SK-N-SH (cell line): ENCODE data around the gene KANTR. TPM values are rescaled to one million over a fixed set of nuclear protein-coding genes. Genes with fewer than 3 reads are reported as not detected.

Experiments used
- CTCF ChIA-PET: fragments of 300-600, 350-600 bp; formaldehyde crosslinking; extraction: SDS; loops from one replicate; lab custom pipeline; 2021; lab: Yijun Ruan, JAX
- POLR2A ChIA-PET: fragments of 350-600 bp; sonication (Branson Sonifier 250); formaldehyde crosslinking; extraction: SDS; loops from one replicate; lab custom pipeline; 2020; ENCODE audit warnings: antibody characterized with exemption, inconsistent platforms; lab: Yijun Ruan, JAX
- DNase-seq: peaks from one replicate; pipeline ENCODE4 v3.0.0; 2012
- H2AFZ ChIP-seq: fragments of 200-600 bp; sonication (generic); 2 replicates; pipeline ENCODE4 v1.8.1; 2016; ENCODE audit warnings: antibody characterized with exemption, mild to moderate bottlenecking, low read depth
- H3F3A ChIP-seq: fragments of 200-600 bp; sonication (generic); replicated peaks from 2 replicates; pipeline ENCODE3; 2016; ENCODE audit warnings: antibody characterized with exemption, mild to moderate bottlenecking; ENCODE audit not compliant: insufficient read depth
- H3K27ac ChIP-seq, 2 experiments: fragments of 200-500 bp in 1 of 2; fragments of 200-600 bp in 1 of 2; sonication (Bioruptor generic) in 1 of 2; sonication (generic), shearing (Covaris generic) in 1 of 2; 2 replicates each; pipeline versions ENCODE4 v1.5.1 to v1.6.1; 2014 to 2016; ENCODE audit warnings: low read depth in 2 of 2, inconsistent platforms in 1 of 2, low read length in 1 of 2, mild to moderate bottlenecking in 1 of 2, mixed read lengths in 1 of 2
- H3K27me3 ChIP-seq: fragments of 200-600 bp; sonication (generic), shearing (Covaris generic); 2 replicates; pipeline ENCODE4 v1.6.1; 2016; ENCODE audit warnings: mixed run types; ENCODE audit not compliant: insufficient read depth
- H3K36me3 ChIP-seq, 2 experiments: fragments of 200-500 bp in 1 of 2; fragments of 200-600 bp in 1 of 2; sonication (Bioruptor generic) in 1 of 2; sonication (generic) in 1 of 2; replicated peaks in 1 of 2; 2 replicates each; pipeline versions ENCODE3 to v1.5.1; 2014 to 2016; ENCODE audit warnings: low read length in 1 of 2, mild to moderate bottlenecking in 1 of 2; ENCODE audit not compliant: insufficient read depth in 2 of 2, control insufficient read depth in 1 of 2
- H3K4me1 ChIP-seq, 2 experiments: fragments of 200-500 bp in 1 of 2; fragments of 200-600 bp in 1 of 2; sonication (Bioruptor generic) in 1 of 2; sonication (generic), shearing (Covaris generic) in 1 of 2; 2 replicates each; pipeline versions ENCODE4 v1.5.1 to v1.6.1; 2014 to 2016; ENCODE audit warnings: low read depth in 1 of 2, low read length in 1 of 2, mixed run types in 1 of 2; ENCODE audit not compliant: insufficient read depth in 2 of 2, control insufficient read depth in 1 of 2
- H3K4me2 ChIP-seq: fragments of 200-600 bp; sonication (generic), shearing (Covaris generic); 2 replicates; pipeline ENCODE4 v1.6.1; 2017; ENCODE audit warnings: mixed run types
- H3K4me3 ChIP-seq, 2 experiments: fragments of 200-500 bp in 1 of 2; fragments of 200-600 bp in 1 of 2; sonication (Bioruptor generic) in 1 of 2; sonication (generic), shearing (Covaris generic) in 1 of 2; 2 replicates each; pipeline versions ENCODE4 v1.5.1 to v1.8.1; 2014 to 2016; ENCODE audit warnings: low read depth in 2 of 2, inconsistent platforms in 1 of 2, low read length in 1 of 2, mild to moderate bottlenecking in 1 of 2, mixed read lengths in 1 of 2, moderate library complexity in 1 of 2
- H3K79me2 ChIP-seq: fragments of 200-600 bp; sonication (generic); 2 replicates; pipeline ENCODE4 v1.8.1; 2017; ENCODE audit warnings: mild to moderate bottlenecking; ENCODE audit not compliant: insufficient read depth
- H3K9ac ChIP-seq: fragments of 200-600 bp; sonication (generic); 2 replicates; pipeline ENCODE4 v1.6.1; 2017; ENCODE audit warnings: mixed run types
- H3K9me2 ChIP-seq: fragments of 200-600 bp; sonication (generic); 2 replicates; pipeline ENCODE4 v1.6.1; 2017; ENCODE audit warnings: mixed run types
- H3K9me3 ChIP-seq: fragments of 200-600 bp; sonication (generic); 2 replicates; pipeline ENCODE4 v1.6.1; 2017; ENCODE audit warnings: mixed run types, mild to moderate bottlenecking, moderate library complexity
- H4K20me1 ChIP-seq: fragments of 200-600 bp; sonication (generic); 2 replicates; pipeline ENCODE4 v1.6.1; 2017; ENCODE audit warnings: mild to moderate bottlenecking, mixed run types; ENCODE audit not compliant: insufficient read depth
- CHD2 ChIP-seq: fragments of 150-350 bp; IDR thresholded peaks from 2 replicates; pipeline ENCODE4 v1.6.1; 2018; ENCODE audit warnings: low read length; ENCODE audit not compliant: partially characterized antibody
- ELF1 ChIP-seq: IDR thresholded peaks from 2 replicates; pipeline ENCODE4 v1.4.0; 2012
- EP300 ChIP-seq, 2 experiments: IDR thresholded peaks; 2 replicates each; pipeline versions ENCODE4 v1.4.0 to v1.6.1; 2012; ENCODE audit warnings: borderline replicate concordance in 1 of 2, low read depth in 1 of 2, low read length in 1 of 2
- GATA2 ChIP-seq: sonication (generic); formaldehyde crosslinking; IDR thresholded peaks from 2 replicates; pipeline ENCODE4 v1.5.0; 2020; ENCODE audit warnings: mild to moderate bottlenecking, missing genetic modification reagents
- MXI1 ChIP-seq: IDR thresholded peaks from 2 replicates; pipeline ENCODE4 v1.6.1; 2012; ENCODE audit warnings: mild to moderate bottlenecking, low read depth, low read length, improper control_type of control experiment
- NRF1 ChIP-seq: IDR thresholded peaks from 2 replicates; pipeline ENCODE4 v1.6.1; 2012; ENCODE audit warnings: low read depth, mild to moderate bottlenecking, low read length
- POLR2AphosphoS5 ChIP-seq: IDR thresholded peaks from 2 replicates; pipeline ENCODE4 v1.6.1; 2012; ENCODE audit warnings: low read depth, low read length
- RAD21 ChIP-seq: IDR thresholded peaks from 2 replicates; pipeline ENCODE4 v1.6.1; 2012; ENCODE audit warnings: mild to moderate bottlenecking, low read length
- RCOR1 ChIP-seq: fragments of 150-350 bp; IDR thresholded peaks from 2 replicates; pipeline ENCODE4 v1.6.1; 2017; ENCODE audit warnings: antibody characterized with exemption, low read length
- RFX5 ChIP-seq: IDR thresholded peaks from 2 replicates; pipeline ENCODE4 v1.6.1; 2012; ENCODE audit warnings: mild to moderate bottlenecking, improper control_type of control experiment, low read length
- SIN3A ChIP-seq: IDR thresholded peaks from 2 replicates; pipeline ENCODE4 v1.6.1; 2012; ENCODE audit warnings: low read depth, mild to moderate bottlenecking, low read length, moderate library complexity, borderline replicate concordance
- SMC3 ChIP-seq: IDR thresholded peaks from 2 replicates; pipeline ENCODE4 v1.6.1; 2012; ENCODE audit warnings: low read depth, low read length, improper control_type of control experiment
- TAF1 ChIP-seq: IDR thresholded peaks from 2 replicates; pipeline ENCODE4 v1.6.1; 2012; ENCODE audit warnings: low read depth, mild to moderate bottlenecking, low read length, moderate library complexity, borderline replicate concordance
- TCF12 ChIP-seq: IDR thresholded peaks from 2 replicates; pipeline ENCODE4 v1.4.0; 2012
- YY1 ChIP-seq: IDR thresholded peaks from 2 replicates; pipeline ENCODE4 v1.4.0; 2012; ENCODE audit warnings: low read depth, mild to moderate bottlenecking
- WGBS: methylation state at CpG from one replicate; pipeline ENCODE4 v1.1.6; 2017; ENCODE audit warnings: low lambda C conversion rate; 5-methylcytosine and 5-hydroxymethylcytosine counted together
- polyA plus RNA-seq, 3 experiments: library from polyadenylated mRNA; depleted of rRNA; stranded (reverse); fragments of >200 nt; gene quantifications; 2 replicates each; pipeline ENCODE4 v1.2.3, GENCODE V29; 2012
- TF ChIP-seq, protein P1 (sequence below): IDR thresholded peaks from 2 replicates; pipeline ENCODE4 v1.6.1; 2012; ENCODE audit warnings: mild to moderate bottlenecking, low read depth, low read length, moderate library complexity
- TF ChIP-seq, protein P2 (sequence below): IDR thresholded peaks from 2 replicates; pipeline ENCODE4 v1.4.0; 2012; ENCODE audit warnings: low read depth, borderline replicate concordance
- TF ChIP-seq, protein P3 (sequence below): IDR thresholded peaks from 2 replicates; pipeline ENCODE4 v1.4.0; 2012; ENCODE audit warnings: low read depth, borderline replicate concordance
- TF ChIP-seq, protein P4 (sequence below): fragments of 150-350 bp; IDR thresholded peaks from 2 replicates; pipeline ENCODE4 v1.6.1; 2016; ENCODE audit warnings: mild to moderate bottlenecking, low read depth, low read length
- TF ChIP-seq, protein P5 (sequence below): fragments of 200-600 bp; sonication (generic); IDR thresholded peaks from 2 replicates; pipeline ENCODE4 v1.6.1; 2017; ENCODE audit warnings: antibody characterized with exemption, mild to moderate bottlenecking, moderate library complexity

The KANTR gene
- polyA plus RNA-seq, 1 of the 3 experiments (the other 2 are of a cell fraction) = 2.1 TPM

DNA sequence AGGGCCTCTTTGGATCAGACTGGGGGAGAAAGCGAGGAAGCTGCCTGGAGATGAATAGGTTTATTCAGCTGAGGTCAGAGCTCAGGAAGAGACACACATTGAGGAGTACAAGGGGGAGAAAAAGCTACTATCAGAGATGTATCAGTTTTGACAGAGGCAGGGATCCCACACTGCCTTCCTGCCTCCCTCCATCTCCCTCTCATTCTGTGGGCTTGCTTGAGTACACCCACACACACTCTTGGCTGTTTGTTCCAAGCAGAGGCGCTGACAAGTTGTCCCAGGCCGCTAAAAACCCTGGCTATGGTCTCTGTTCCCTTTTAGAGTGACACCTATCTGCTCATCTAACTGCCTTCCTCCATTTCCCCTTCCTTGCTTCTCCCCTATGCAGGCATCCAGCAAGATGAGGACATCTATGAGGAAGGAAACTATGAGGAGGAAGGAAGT is 6.5 kb upstream of the KANTR start:
- CTCF ChIA-PET = interaction anchor here (6.0 kb wide), 1 partner anchor 15 kb away, joined by 41 read pairs; no protein-coding TSS in a partner anchor
- no peak overlapping the region; a peak in 1 of 4 replicates for H3K27ac ChIP-seq
- peaks cover 4 to 10% of the 10 kb centered on the region in 2 experiments for H3K36me3 ChIP-seq
- H3K4me1 ChIP-seq = peaks cover 0 to 13% of the 10 kb centered on the region in 2 experiments; a peak in 1 of 4 replicates
- TF ChIP-seq TAF1 = no peak
- TF ChIP-seq, protein P1, sequence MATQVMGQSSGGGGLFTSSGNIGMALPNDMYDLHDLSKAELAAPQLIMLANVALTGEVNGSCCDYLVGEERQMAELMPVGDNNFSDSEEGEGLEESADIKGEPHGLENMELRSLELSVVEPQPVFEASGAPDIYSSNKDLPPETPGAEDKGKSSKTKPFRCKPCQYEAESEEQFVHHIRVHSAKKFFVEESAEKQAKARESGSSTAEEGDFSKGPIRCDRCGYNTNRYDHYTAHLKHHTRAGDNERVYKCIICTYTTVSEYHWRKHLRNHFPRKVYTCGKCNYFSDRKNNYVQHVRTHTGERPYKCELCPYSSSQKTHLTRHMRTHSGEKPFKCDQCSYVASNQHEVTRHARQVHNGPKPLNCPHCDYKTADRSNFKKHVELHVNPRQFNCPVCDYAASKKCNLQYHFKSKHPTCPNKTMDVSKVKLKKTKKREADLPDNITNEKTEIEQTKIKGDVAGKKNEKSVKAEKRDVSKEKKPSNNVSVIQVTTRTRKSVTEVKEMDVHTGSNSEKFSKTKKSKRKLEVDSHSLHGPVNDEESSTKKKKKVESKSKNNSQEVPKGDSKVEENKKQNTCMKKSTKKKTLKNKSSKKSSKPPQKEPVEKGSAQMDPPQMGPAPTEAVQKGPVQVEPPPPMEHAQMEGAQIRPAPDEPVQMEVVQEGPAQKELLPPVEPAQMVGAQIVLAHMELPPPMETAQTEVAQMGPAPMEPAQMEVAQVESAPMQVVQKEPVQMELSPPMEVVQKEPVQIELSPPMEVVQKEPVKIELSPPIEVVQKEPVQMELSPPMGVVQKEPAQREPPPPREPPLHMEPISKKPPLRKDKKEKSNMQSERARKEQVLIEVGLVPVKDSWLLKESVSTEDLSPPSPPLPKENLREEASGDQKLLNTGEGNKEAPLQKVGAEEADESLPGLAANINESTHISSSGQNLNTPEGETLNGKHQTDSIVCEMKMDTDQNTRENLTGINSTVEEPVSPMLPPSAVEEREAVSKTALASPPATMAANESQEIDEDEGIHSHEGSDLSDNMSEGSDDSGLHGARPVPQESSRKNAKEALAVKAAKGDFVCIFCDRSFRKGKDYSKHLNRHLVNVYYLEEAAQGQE = no peak
- TF ChIP-seq, protein P2, sequence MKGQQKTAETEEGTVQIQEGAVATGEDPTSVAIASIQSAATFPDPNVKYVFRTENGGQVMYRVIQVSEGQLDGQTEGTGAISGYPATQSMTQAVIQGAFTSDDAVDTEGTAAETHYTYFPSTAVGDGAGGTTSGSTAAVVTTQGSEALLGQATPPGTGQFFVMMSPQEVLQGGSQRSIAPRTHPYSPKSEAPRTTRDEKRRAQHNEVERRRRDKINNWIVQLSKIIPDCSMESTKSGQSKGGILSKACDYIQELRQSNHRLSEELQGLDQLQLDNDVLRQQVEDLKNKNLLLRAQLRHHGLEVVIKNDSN = no peak
- no peak for TF ChIP-seq NRF1
- TF ChIP-seq, protein P3, sequence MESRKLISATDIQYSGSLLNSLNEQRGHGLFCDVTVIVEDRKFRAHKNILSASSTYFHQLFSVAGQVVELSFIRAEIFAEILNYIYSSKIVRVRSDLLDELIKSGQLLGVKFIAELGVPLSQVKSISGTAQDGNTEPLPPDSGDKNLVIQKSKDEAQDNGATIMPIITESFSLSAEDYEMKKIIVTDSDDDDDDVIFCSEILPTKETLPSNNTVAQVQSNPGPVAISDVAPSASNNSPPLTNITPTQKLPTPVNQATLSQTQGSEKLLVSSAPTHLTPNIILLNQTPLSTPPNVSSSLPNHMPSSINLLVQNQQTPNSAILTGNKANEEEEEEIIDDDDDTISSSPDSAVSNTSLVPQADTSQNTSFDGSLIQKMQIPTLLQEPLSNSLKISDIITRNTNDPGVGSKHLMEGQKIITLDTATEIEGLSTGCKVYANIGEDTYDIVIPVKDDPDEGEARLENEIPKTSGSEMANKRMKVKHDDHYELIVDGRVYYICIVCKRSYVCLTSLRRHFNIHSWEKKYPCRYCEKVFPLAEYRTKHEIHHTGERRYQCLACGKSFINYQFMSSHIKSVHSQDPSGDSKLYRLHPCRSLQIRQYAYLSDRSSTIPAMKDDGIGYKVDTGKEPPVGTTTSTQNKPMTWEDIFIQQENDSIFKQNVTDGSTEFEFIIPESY = no peak
- TF ChIP-seq SIN3A = no peak
- no peak for TF ChIP-seq TCF12
- TF ChIP-seq MXI1 = no peak
- TF ChIP-seq GATA2 = no peak
- TF ChIP-seq, protein P4, sequence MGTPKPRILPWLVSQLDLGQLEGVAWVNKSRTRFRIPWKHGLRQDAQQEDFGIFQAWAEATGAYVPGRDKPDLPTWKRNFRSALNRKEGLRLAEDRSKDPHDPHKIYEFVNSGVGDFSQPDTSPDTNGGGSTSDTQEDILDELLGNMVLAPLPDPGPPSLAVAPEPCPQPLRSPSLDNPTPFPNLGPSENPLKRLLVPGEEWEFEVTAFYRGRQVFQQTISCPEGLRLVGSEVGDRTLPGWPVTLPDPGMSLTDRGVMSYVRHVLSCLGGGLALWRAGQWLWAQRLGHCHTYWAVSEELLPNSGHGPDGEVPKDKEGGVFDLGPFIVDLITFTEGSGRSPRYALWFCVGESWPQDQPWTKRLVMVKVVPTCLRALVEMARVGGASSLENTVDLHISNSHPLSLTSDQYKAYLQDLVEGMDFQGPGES = no peak
- TF ChIP-seq CHD2 = no peak
- no peak for TF ChIP-seq EP300 (IDR thresholded peaks at IDR 0.05; ENCODE audit: borderline replicate concordance in 1 of 2, low read depth in 1 of 2, low read length in 1 of 2)
- TF ChIP-seq RCOR1 = no peak
- TF ChIP-seq, protein P5, sequence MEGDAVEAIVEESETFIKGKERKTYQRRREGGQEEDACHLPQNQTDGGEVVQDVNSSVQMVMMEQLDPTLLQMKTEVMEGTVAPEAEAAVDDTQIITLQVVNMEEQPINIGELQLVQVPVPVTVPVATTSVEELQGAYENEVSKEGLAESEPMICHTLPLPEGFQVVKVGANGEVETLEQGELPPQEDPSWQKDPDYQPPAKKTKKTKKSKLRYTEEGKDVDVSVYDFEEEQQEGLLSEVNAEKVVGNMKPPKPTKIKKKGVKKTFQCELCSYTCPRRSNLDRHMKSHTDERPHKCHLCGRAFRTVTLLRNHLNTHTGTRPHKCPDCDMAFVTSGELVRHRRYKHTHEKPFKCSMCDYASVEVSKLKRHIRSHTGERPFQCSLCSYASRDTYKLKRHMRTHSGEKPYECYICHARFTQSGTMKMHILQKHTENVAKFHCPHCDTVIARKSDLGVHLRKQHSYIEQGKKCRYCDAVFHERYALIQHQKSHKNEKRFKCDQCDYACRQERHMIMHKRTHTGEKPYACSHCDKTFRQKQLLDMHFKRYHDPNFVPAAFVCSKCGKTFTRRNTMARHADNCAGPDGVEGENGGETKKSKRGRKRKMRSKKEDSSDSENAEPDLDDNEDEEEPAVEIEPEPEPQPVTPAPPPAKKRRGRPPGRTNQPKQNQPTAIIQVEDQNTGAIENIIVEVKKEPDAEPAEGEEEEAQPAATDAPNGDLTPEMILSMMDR = no peak
- no peak for TF ChIP-seq SMC3
- TF ChIP-seq POLR2AphosphoS5 = no peak
- TF ChIP-seq RFX5 = no peak
- no peak for TF ChIP-seq ELF1
- TF ChIP-seq RAD21 = no peak
- TF ChIP-seq YY1 = no peak
- peaks cover 9% of the 10 kb centered on the region for H4K20me1 ChIP-seq
- WGBS = 41% methylated on average over 3 of the region's 3 CpGs
- no peaks in the 10 kb centered on the region for H3K9me2 ChIP-seq
- no peaks in the 10 kb centered on the region; the same call in 1 of the 2 replicates for H3K27me3 ChIP-seq
- peaks cover 12% of the 10 kb centered on the region for H3F3A ChIP-seq
- no peak overlapping the region for H2AFZ ChIP-seq
- H3K9me3 ChIP-seq = no peaks in the 10 kb centered on the region
- POLR2A ChIA-PET = no interaction called here
- H3K4me2 ChIP-seq = no peak overlapping the region
- H3K4me3 ChIP-seq = no peak overlapping the region
- DNase-seq = no peak
- peaks cover 8% of the 10 kb centered on the region; the same call in 1 of the 2 replicates for H3K79me2 ChIP-seq
- H3K9ac ChIP-seq = no peak overlapping the region
